ENCODE results near the gene DLX6. TPM values are rescaled to one million over a fixed set of nuclear protein-coding genes. Genes with fewer than 3 reads are reported as not detected.

Gene DLX6
- total RNA-seq, 1 donor: 1.1 TPM

GRCh38 chr7:97018791-97019531 is 13.6 kb downstream of the DLX6 start:
- H4K20me1 ChIP-seq (ENCODE audit: insufficient read depth, low read length): no peaks in the 10 kb centered on the region
- peaks cover 9% of the 10 kb centered on the region for H3K27me3 ChIP-seq (ENCODE audit: insufficient read depth, low read length)
- no peak for DNase-seq (ENCODE audit: insufficient read length, low spot score, missing footprints)
- H3K4me3 ChIP-seq (ENCODE audit: insufficient read depth, low read length): peak overlapping the region; percentile 35
- peaks cover 3% of the 10 kb centered on the region for H3K36me3 ChIP-seq (ENCODE audit: insufficient read depth, low read length)
- peaks cover 36% of the 10 kb centered on the region for H3K4me1 ChIP-seq (ENCODE audit: insufficient read depth, low read length)
- peak overlapping the region; percentile 95 for H3K4me2 ChIP-seq (ENCODE audit: insufficient read depth, low read length)
- H2AFZ ChIP-seq (ENCODE audit: low read length): no peak overlapping the region
- peak overlapping the region; percentile 8 for H3K27ac ChIP-seq (ENCODE audit: low read depth, low read length)
- peaks cover 25% of the 10 kb centered on the region for H3K79me2 ChIP-seq (ENCODE audit: insufficient read depth, low read length)
- TF ChIP-seq CTCF (IDR thresholded peaks at IDR 0.05; ENCODE audit: extremely low read depth, low read depth, low read length): no peak
- no peaks in the 10 kb centered on the region for H3K9me3 ChIP-seq (ENCODE audit: low read depth, low read length)

GRCh38 chr7:97019710-97020225 is 14.4 kb downstream of the DLX6 start:
- H3K4me1 ChIP-seq (ENCODE audit: insufficient read depth, low read length): peaks cover 37% of the 10 kb centered on the region

GRCh38 chr7:97020601-97020995 is 15.2 kb downstream of the DLX6 start:
- peaks cover 45% of the 10 kb centered on the region for H3K4me1 ChIP-seq (ENCODE audit: insufficient read depth, low read length)
- peak overlapping the region; percentile 95 for H3K4me3 ChIP-seq (ENCODE audit: insufficient read depth, low read length)
- no peaks in the 10 kb centered on the region for H4K20me1 ChIP-seq (ENCODE audit: insufficient read depth, low read length)
- peak overlapping the region; percentile 26 for H2AFZ ChIP-seq (ENCODE audit: low read length)
- H3K79me2 ChIP-seq (ENCODE audit: insufficient read depth, low read length): peaks cover 27% of the 10 kb centered on the region
- peaks cover 3% of the 10 kb centered on the region for H3K36me3 ChIP-seq (ENCODE audit: insufficient read depth, low read length)
- DNase-seq (ENCODE audit: insufficient read length, low spot score, missing footprints): peak; percentile 83
- peaks cover 2% of the 10 kb centered on the region for H3K27me3 ChIP-seq (ENCODE audit: insufficient read depth, low read length)
- peak overlapping the region; percentile 95 for H3K4me2 ChIP-seq (ENCODE audit: insufficient read depth, low read length)
- no peak for TF ChIP-seq CTCF (IDR thresholded peaks at IDR 0.05; ENCODE audit: extremely low read depth, low read depth, low read length)
- H3K9me3 ChIP-seq (ENCODE audit: low read depth, low read length): no peaks in the 10 kb centered on the region
- H3K27ac ChIP-seq (ENCODE audit: low read depth, low read length): peak overlapping the region; percentile 83

More at GRCh38 chr7:97019710-97020225, 14.4 kb downstream of the DLX6 start:
- Histone ChIP-seq H2AFZ (ENCODE audit: low read length) (no peak overlapping the region), H3K79me2 (ENCODE audit: insufficient read depth, low read length) (peaks cover 27% of the 10 kb centered on the region), H3K4me2 (ENCODE audit: insufficient read depth, low read length) (peak overlapping the region; percentile 95), H4K20me1 (ENCODE audit: insufficient read depth, low read length) (no peaks in the 10 kb centered on the region), H3K9me3 (ENCODE audit: low read depth, low read length) (no peaks in the 10 kb centered on the region), H3K36me3 (ENCODE audit: insufficient read depth, low read length) (peaks cover 3% of the 10 kb centered on the region), H3K27ac (ENCODE audit: low read depth, low read length) (no peak overlapping the region), H3K4me3 (ENCODE audit: insufficient read depth, low read length) (peak overlapping the region; percentile 18), H3K27me3 (ENCODE audit: insufficient read depth, low read length) (peaks cover 7% of the 10 kb centered on the region)
- no peak for DNase-seq (ENCODE audit: insufficient read length, low spot score, missing footprints)
- TF ChIP-seq CTCF (IDR thresholded peaks at IDR 0.05; ENCODE audit: extremely low read depth, low read depth, low read length): no peak

GRCh38 chr7:97020996-97021746 is 15.8 kb downstream of the DLX6 start:
- peaks cover 41% of the 10 kb centered on the region for H3K4me1 ChIP-seq (ENCODE audit: insufficient read depth, low read length)
- peaks cover under 1% of the 10 kb centered on the region for H3K27me3 ChIP-seq (ENCODE audit: insufficient read depth, low read length)
- H3K36me3 ChIP-seq (ENCODE audit: insufficient read depth, low read length): peaks cover 3% of the 10 kb centered on the region
- DNase-seq (ENCODE audit: insufficient read length, low spot score, missing footprints): peak; percentile 79
- no peaks in the 10 kb centered on the region for H4K20me1 ChIP-seq (ENCODE audit: insufficient read depth, low read length)
- H3K9me3 ChIP-seq (ENCODE audit: low read depth, low read length): no peaks in the 10 kb centered on the region
- peak overlapping the region; percentile 83 for H3K27ac ChIP-seq (ENCODE audit: low read depth, low read length)
- H3K4me3 ChIP-seq (ENCODE audit: insufficient read depth, low read length): peak overlapping the region; percentile 95
- peak overlapping the region; percentile 95 for H3K4me2 ChIP-seq (ENCODE audit: insufficient read depth, low read length)
- TF ChIP-seq CTCF (IDR thresholded peaks at IDR 0.05; ENCODE audit: extremely low read depth, low read depth, low read length): no peak
- peak overlapping the region; percentile 77 for H2AFZ ChIP-seq (ENCODE audit: low read length)
- peaks cover 27% of the 10 kb centered on the region for H3K79me2 ChIP-seq (ENCODE audit: insufficient read depth, low read length)

Measured in osteoblast (primary cell).